Fibroblast of lung (primary cell): ENCODE results near the gene PGD.

ENCODE experiments used
- EZH2 ChIP-seq: IDR thresholded peaks from 2 replicates; pipeline ENCODE4 v1.5.1; 2012; ENCODE audit warnings: low read length, control low read depth, mild to moderate bottlenecking; ENCODE audit errors: missing control alignments
- TF ChIP-seq, protein P1 (sequence below), 2 donors: IDR thresholded peaks in 1 of 2; conservative IDR thresholded peaks in 1 of 2; 1 replicate in 1 of 2; 2 replicates in 1 of 2; pipeline ENCODE4 v1.5.1; 2011 to 2012; ENCODE audit warnings: low read length in 2 of 2, control low read depth in 1 of 2, inconsistent platforms in 1 of 2, low read depth in 1 of 2, mild to moderate bottlenecking in 1 of 2

DNA sequence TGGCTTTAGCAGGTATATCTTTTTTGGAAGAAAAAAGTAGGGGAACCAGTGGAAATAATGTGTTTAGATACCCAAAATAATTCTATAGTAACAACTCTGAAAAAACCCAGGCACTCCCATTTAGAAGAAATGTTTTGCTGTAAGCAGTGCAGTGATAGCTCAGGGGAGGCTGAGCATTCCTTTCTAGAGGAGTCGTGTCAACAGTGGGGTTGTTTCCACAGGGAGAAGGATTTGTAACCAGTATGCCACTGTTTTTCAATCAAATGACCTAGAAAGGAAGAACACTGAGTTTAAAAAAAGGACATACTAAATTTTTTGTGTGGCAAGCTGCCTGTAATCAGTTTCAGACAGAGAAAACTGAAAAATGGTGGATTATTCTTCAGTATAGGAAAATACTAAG lies 2.4 kb downstream of the PGD start:
- TF ChIP-seq, protein P1, sequence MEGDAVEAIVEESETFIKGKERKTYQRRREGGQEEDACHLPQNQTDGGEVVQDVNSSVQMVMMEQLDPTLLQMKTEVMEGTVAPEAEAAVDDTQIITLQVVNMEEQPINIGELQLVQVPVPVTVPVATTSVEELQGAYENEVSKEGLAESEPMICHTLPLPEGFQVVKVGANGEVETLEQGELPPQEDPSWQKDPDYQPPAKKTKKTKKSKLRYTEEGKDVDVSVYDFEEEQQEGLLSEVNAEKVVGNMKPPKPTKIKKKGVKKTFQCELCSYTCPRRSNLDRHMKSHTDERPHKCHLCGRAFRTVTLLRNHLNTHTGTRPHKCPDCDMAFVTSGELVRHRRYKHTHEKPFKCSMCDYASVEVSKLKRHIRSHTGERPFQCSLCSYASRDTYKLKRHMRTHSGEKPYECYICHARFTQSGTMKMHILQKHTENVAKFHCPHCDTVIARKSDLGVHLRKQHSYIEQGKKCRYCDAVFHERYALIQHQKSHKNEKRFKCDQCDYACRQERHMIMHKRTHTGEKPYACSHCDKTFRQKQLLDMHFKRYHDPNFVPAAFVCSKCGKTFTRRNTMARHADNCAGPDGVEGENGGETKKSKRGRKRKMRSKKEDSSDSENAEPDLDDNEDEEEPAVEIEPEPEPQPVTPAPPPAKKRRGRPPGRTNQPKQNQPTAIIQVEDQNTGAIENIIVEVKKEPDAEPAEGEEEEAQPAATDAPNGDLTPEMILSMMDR (conservative IDR thresholded peaks at IDR 0.05 in 1 of 2, IDR thresholded peaks at IDR 0.05 in 1 of 2; ENCODE audit: low read depth in 1 of 2, low read length in 2 of 2) = no peak
- TF ChIP-seq EZH2 = no peak
